Stimulated activated CD4-positive, alpha-beta T cell treated with anti-CD3 and anti-CD28 coated beads, Interleukin-1b, Interleukin-23, amount 100 ng/mL, for 4 hours (primary cell): ENCODE measurements around the gene ACE.

Experiments used
- DNase-seq, 2 donors: peaks; one replicate each; pipeline ENCODE4 v3.0.0-alpha.2; 2020; ENCODE audit warnings: low read depth in 2 of 2

Gene ACE

GRCh38 chr17:63516910-63517824 is 40.3 kb downstream of the ACE start:
- DNase-seq = no peak

GRCh38 chr17:63517825-63518534 is 41.1 kb downstream of the ACE start:
- DNase-seq = no peak

DNA sequence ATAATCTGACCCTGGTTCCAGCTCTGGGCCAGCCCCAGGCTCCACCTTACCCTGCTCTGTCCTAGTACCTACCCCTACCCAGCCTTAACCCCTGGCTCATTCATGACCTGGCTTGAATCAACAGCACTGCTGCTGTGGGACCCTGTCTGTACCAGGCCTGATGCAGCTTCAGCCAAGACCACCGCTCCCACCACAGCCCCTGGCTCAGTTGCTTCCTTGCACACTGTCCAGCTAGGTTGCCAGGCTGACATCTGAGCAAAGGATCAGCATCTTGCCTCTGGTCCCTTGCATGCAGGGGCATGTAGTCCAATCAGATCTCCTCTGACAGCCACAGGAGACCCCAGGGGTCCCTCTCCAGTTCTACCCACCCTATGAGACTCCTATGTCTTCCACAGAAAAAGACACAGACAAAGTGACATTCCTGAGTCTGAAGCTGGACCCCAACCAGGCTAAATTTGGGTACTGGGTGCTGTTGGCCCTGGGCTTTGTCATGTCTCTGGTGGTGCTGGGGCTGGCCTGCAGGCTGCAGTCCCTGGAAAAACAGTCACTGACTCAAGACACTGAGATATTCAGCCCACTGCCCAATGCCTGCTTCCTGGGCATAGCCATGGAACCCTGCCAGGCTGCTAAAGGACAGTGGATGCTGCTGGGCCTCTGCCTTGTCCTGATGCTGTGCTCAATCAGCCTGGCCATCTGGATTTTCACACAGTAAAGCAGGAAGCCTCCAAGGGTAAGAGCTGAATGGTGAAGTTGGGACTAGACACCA is 42.4 kb downstream of the ACE start:
- DNase-seq = no peak

DNA sequence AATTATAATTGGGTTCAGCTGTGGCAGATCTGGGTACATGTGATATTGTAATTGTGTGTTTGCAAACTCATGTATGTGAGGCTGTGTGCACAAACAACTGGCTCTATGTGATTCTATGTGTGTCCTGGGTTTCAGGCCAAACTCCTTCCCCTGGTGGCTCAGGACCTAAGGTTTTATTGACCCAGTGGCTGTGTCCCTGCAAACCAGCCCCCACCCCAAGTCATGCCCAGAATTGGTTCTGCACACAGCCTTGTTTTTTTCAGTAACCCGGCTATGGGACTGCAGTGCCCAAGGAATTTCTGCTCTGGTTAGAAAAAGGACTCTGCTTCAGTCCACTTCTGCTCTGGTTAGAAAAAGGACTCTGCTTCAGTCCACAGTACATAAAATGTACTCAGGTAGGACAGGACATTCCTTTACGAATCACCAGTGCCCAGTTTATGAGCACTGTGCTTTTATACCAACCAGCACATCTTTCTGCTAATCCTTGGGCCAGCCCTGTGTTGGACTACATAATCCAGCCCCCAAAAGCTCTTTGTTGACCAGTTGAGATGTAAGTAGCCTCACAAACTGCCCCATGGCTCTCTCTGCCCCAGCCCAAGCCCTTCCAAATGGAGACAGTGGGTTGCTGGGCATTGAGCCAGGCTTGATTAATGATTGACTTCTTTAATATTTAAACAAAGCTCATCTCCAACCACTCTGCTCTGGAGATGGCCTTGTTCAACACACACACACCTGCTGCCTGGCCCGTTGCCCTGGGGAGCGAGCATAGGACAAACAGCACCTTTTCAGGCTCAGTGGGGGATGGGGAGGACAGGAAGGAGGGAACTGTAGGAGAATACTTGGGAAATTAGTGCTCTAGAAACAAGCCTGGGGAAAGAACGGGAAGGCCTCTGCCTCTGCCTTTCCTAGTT is 43.4 kb downstream of the ACE start:
- DNase-seq = no peak

DNA sequence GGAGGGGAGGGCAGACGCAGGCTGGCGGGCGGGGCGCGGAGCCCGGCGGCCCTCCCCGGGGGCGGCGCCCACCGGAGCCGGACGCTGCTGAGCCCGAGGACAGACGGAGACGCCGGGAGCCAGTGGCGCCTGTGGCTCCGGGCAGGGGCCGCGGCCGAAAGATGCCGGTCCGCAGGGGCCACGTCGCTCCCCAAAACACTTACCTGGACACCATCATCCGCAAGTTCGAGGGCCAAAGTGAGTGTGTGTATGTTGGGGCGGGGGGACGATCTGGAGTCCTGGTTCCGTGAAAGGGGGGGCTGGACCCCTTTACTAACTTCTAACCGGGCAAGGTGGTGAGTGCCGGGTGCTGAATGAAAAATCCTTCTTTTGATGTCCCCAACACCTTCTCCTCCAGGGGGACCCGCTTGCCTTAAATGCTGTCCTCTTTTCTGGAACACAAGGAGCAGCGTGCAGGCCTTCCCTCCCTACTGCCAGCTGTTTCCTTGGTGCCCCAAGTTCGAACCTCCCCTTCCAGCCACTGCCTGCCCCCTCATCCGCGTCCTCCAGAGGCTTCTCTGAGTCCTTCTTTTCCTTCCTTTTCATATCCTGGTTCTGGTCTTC is 46.5 kb downstream of the ACE start, which contains the start of gene KCNH6:
Gene KCNH6, plus strand, starts transcription at position 106 of the 603 bp plus-strand sequence. Its CDS starts 56 bp downstream, at position 162.
- no peak for DNase-seq

DNA sequence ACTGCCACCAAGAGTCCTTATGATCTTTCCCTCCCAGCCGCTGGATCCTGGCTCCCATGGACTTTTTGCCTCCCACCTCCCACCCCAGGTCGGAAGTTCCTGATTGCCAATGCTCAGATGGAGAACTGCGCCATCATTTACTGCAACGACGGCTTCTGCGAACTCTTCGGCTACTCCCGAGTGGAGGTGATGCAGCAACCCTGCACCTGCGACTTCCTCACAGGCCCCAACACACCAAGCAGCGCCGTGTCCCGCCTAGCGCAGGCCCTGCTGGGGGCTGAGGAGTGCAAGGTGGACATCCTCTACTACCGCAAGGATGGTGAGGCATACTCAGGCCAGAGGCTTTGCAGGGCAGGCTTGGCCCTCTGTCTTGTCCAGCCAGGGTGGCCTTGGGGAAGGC is 47.2 kb downstream of the ACE start:
- no peak for DNase-seq

GRCh38 chr17:63525190-63525946 is 48.5 kb downstream of the ACE start:
- DNase-seq = no peak

DNA sequence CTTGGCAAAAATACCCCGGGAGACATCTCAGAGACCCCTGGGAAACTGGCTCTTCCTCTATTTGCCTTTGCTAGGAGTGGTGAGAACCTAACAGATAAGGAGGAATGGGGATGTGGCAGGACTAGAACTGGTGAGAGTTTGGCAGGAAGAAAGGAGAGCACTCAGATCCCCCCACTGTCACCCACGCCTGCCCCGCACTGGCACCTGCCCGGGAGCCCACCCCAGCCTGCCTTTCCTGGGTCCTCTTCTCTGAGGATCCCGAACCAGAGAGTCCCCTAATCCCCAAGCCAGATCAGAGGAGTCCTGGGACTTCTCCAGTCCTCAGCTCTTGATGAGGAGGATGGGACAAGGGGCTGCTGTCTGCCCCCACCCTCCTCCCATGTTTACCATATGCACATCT is 50.0 kb downstream of the ACE start:
- no peak for DNase-seq

DNA sequence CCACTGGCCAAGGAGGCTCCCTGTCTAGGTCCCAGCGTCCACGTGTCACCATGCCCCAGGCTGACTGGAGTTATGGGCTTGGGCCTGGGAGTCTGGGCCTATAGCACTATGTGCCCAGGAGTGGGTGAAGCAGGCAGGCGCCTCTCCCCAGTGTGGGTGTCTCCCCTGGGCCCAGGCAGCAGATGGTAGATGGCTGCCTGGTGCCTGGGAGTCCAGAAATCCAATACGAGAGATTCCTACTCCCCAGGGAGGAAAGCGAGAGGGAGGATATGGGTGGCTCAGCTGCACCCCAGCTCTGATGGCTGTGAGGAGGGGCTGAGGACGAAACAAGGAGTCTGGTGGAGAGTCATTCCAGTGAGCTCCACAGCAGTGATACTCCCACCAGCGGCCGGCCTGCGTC is 51.3 kb downstream of the ACE start:
- no peak for DNase-seq

DNA sequence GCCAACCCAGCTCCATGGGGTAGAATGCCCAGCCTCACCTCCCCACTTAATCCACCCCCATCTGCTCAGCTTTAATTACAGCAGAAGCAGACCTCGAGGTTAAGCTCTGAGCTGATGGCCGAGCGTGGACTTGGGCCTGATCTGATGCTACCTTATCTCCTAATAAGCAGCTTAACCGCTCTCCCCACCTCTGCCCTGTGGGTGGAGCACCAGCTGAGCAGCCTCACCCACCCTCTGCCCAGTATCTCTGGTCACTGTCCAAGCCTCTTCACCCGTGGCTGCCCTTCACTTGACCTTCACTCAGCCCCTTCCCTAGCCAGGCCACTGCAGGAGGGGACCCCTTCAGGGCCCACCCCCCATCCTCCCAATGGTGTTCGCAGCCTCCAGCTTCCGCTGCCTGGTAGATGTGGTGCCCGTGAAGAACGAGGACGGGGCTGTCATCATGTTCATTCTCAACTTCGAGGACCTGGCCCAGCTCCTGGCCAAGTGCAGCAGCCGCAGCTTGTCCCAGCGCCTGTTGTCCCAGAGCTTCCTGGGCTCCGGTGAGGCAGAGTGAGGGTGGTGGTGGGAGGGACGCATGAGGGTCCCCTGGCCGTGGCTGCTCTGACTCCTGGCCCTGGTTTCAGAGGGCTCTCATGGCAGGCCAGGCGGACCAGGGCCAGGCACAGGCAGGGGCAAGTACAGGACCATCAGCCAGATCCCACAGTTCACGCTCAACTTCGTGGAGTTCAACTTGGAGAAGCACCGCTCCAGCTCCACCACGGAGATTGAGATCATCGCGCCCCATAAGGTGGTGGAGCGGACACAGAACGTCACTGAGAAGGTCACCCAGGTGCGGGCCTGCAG is 53.1 kb downstream of the ACE start:
- no peak for DNase-seq

GRCh38 chr17:63530557-63531021 is 53.7 kb downstream of the ACE start:
- no peak for DNase-seq

- DNase-seq = no peak
These were observed 54.4 kb downstream of the ACE start for GRCh38 chr17:63531022-63531965.

- DNase-seq = no peak
These were observed 56.7 kb downstream of the ACE start for GRCh38 chr17:63533433-63534077.

DNA sequence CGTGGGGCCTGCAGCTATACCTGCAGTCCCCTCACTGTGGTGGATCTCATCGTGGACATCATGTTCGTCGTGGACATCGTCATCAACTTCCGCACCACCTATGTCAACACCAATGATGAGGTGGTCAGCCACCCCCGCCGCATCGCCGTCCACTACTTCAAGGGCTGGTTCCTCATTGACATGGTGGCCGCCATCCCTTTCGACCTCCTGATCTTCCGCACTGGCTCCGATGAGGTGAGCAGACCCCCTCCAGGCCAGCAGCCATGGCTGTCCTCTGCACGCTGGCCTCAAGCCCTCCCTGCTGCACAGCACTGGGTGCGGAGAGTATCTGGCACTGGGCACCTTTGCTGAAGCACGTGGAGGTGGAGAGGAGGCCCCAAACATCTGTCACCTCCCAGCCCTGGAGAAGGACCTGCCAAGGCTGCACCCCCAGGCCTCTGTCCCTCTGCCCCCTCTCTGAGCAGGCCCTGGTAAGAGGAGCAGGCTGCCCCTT is 57.3 kb downstream of the ACE start:
- DNase-seq = no peak

- no peak for DNase-seq
These were observed 58.1 kb downstream of the ACE start for GRCh38 chr17:63534816-63535455.

DNA sequence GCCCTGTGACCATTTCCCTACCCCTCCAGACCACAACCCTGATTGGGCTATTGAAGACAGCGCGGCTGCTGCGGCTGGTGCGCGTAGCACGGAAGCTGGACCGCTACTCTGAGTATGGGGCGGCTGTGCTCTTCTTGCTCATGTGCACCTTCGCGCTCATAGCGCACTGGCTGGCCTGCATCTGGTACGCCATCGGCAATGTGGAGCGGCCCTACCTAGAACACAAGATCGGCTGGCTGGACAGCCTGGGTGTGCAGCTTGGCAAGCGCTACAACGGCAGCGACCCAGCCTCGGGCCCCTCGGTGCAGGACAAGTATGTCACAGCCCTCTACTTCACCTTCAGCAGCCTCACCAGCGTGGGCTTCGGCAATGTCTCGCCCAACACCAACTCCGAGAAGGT is 58.8 kb downstream of the ACE start:
- no peak for DNase-seq

DNA sequence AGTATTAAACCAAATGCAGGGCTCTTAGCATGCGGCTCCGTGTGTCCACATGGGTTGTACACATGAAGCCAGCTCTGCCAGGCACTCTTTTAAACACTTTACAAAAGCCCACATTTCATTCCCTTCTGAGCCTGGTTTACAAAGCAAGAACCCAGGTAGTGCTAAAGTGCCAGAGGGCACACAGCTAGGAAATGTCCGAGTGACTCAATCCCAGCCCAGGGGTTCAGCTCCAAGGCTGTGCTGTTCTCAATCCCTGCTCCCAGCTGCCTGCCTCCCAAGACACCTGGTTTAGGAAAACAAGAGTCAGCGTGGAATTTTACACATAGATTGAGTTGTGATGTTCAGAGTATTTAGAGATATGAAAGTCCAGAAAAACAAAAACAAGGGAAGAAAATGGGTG is 60.1 kb downstream of the ACE start:
- no peak for DNase-seq
